GM12892 (cell line): Measurements from ENCODE around the gene RNFT2.

Source experiments
- DNase-seq: peaks from one replicate; pipeline ENCODE4 v3.0.0; 2011; ENCODE audit not compliant: insufficient read length
- FAIRE-seq: peaks from 2 replicates; lab custom pipeline; 2011; peaks lifted over from hg19 to GRCh38; lab: Jason Lieb, UNC
- POLR2A ChIP-seq: IDR thresholded peaks from 2 replicates; pipeline ENCODE4 v1.6.1; 2011; ENCODE audit warnings: low read depth, low read length, control low read depth
- POLR2AphosphoS5 ChIP-seq: IDR thresholded peaks from 2 replicates; pipeline ENCODE4 v1.6.1; 2011; ENCODE audit warnings: low read depth, low read length, control low read depth
- TAF1 ChIP-seq: IDR thresholded peaks from 2 replicates; pipeline ENCODE4 v1.6.1; 2011; ENCODE audit warnings: low read depth, mild to moderate bottlenecking, control low read depth, low read length, borderline replicate concordance

RNFT2 gene

GRCh38 chr12:116759783-116760621 lies 21.9 kb downstream of the RNFT2 start:
- TF ChIP-seq POLR2AphosphoS5 (no peak), TAF1 (no peak), POLR2A (no peak)
- FAIRE-seq (no peak), DNase-seq (no peak)

DNA sequence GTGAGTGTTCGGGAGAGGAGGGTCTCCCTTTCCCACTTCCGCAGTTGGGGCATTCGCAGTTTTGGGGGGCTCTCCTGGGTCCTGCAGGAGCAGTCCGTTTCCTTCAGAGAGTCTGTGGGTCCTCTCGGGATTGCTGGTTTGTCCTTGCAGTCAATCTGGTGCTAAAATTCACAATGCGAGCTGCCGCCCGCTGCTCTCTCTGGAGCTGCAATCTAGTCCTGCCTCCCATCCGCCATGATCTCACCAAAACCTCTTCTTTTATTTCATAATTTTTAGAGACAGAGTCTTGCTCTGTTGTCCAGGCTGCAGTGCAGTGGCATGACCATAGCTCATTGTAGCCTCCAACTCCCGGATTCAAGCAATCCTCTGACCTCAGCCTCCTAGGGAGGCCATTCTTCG lies 22.5 kb downstream of the RNFT2 start:
- no peak for TF ChIP-seq POLR2A
- no peak for TF ChIP-seq POLR2AphosphoS5
- no peak for TF ChIP-seq TAF1
- FAIRE-seq: no peak
- no peak for DNase-seq

GRCh38 chr12:116761499-116761898 lies 23.4 kb downstream of the RNFT2 start:
- no peak for TF ChIP-seq POLR2AphosphoS5
- FAIRE-seq (no peak), DNase-seq (no peak)

DNA sequence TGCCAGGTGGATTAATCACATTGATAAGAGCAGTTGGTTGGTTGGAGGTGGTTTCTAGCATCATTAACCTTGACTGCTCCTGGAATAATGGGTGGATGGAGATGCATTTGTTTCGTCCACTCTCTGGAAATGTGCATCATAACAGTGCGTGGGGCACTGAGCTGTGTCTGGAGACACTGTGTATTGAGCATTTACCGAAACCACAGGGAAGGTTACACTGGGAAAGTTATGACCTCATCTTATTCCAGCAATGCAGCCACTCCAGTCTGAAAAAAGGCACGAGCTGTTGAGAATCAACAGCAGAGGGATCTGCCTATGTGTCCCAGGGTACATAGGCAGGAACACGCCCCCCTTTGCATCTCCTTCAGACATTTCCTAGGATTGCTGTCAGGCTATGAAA lies 27.2 kb downstream of the RNFT2 start:
- FAIRE-seq (no peak), DNase-seq (no peak)
- TF ChIP-seq TAF1 (no peak), POLR2A (no peak), POLR2AphosphoS5 (no peak)

GRCh38 chr12:116766285-116766684 lies 28.2 kb downstream of the RNFT2 start:
- FAIRE-seq (no peak), DNase-seq (no peak)
- TF ChIP-seq TAF1 (no peak), POLR2AphosphoS5 (no peak), POLR2A (no peak)

DNA sequence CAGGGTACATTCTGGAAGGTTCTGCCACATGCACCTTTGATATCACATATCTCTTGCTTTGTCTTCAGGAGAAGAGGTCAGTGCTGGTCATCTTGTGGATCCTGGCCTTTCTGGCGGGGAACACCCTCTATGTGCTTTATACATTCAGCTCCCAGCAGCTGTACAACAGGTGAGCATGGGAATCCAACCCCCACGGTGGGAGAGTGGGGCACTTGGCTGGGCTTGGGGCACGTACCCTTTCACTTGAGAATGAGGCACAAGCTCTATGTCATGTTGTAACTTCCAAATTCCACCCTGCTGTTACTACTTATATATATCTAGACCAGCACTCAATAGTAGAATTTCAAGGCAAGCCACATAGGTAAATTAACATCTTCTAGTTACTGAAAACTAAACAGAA lies 28.6 kb downstream of the RNFT2 start:
- DNase-seq (no peak), FAIRE-seq (no peak)
- TF ChIP-seq POLR2AphosphoS5 (no peak), POLR2A (no peak), TAF1 (no peak)

GRCh38 chr12:116771651-116772050 lies 33.5 kb downstream of the RNFT2 start:
- DNase-seq (no peak), FAIRE-seq (no peak)
- TF ChIP-seq POLR2A (no peak), TAF1 (no peak), POLR2AphosphoS5 (no peak)

GRCh38 chr12:116773276-116773731 lies 35.2 kb downstream of the RNFT2 start:
- FAIRE-seq (no peak), DNase-seq (no peak)
- no peak for TF ChIP-seq POLR2A
- no peak for TF ChIP-seq TAF1
- TF ChIP-seq POLR2AphosphoS5: no peak

DNA sequence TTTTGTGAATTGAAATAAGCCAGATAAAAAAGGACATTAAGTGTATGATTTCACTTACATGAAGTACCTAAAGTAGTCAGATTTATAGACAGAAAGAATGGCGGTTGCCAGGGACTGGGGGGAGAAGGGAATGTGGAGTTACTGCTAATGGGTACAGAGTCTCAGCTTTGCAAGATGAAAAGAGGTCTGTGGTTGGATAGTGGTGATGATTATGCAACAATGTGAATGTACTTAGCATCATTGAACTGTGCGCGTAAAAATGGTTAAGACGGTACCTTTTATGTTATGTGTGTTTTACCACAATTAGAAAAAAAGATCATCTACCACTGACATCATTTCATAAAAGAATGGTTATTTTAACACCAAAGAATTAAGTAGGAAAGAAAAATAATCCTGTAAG lies 35.9 kb downstream of the RNFT2 start:
- DNase-seq: no peak
- no peak for FAIRE-seq
- no peak for TF ChIP-seq POLR2A
- TF ChIP-seq POLR2AphosphoS5: no peak
- TF ChIP-seq TAF1: no peak

DNA sequence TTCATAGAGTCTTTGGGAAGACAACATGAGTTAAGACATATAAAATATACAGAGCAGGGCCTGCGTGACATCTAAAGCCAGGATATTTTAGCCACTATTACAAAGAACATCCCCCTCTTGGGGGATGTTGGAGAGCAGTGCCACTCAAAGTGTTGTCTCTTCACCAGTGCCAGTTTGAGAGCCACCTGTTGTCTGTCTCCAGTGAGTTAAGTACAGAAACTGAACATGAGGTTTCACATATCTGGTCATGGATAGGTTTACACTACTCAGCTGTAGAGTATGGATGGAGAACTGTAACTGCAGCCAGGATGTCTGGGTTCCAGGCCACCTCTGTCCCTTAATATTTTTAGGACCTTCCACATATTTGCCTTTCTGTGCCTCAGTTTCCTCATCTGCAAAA lies 39.1 kb downstream of the RNFT2 start:
- no peak for FAIRE-seq
- no peak for DNase-seq
- TF ChIP-seq POLR2A (no peak), TAF1 (no peak), POLR2AphosphoS5 (no peak)

GRCh38 chr12:116779597-116779996 lies 41.5 kb downstream of the RNFT2 start:
- TF ChIP-seq POLR2AphosphoS5 (no peak), POLR2A (no peak), TAF1 (no peak)
- DNase-seq (no peak), FAIRE-seq (no peak)

GRCh38 chr12:116780942-116781341 lies 42.8 kb downstream of the RNFT2 start:
- FAIRE-seq (no peak), DNase-seq (no peak)
- TF ChIP-seq POLR2AphosphoS5: no peak
- no peak for TF ChIP-seq POLR2A
- TF ChIP-seq TAF1: no peak
